GM12892 (cell line): Measurements from ENCODE around the gene ERFL.

Experiments used
- POLR2A ChIP-seq: IDR thresholded peaks from 2 replicates; pipeline ENCODE4 v1.6.1; 2011; ENCODE audit warnings: low read depth, low read length, control low read depth
- POLR2AphosphoS5 ChIP-seq: IDR thresholded peaks from 2 replicates; pipeline ENCODE4 v1.6.1; 2011; ENCODE audit warnings: low read depth, low read length, control low read depth
- TAF1 ChIP-seq: IDR thresholded peaks from 2 replicates; pipeline ENCODE4 v1.6.1; 2011; ENCODE audit warnings: low read depth, mild to moderate bottlenecking, control low read depth, low read length, borderline replicate concordance

GRCh38 chr19:41869374-41869955 lies 58.8 kb downstream of the ERFL start:
- TF ChIP-seq TAF1 (no peak), POLR2A (peak; percentile 14; the same call in 1 of the 2 replicates), POLR2AphosphoS5 (peak; percentile 32; the same call in 1 of the 2 replicates)
